ENCODE results near the gene ZC3H13.

DNA sequence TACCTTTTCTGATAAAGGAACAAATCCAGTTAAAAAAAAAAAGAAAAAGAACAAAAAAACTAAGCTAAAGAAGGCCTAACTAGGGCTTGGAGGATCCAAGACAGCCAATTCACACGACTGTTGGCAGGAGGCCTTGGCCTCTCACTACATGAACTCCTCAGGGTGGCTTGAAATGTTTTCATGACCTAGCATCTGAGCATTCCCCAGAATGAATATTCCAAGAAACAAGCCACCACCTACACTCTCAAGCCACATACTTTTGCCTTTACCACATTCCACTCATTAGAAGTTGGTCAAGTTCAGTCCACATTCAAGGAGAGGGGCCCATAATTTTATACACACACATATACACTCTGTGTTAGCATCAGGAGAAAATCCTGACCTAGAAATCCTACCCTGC is 103.4 kb downstream of the ZC3H13 start:
- TF ChIP-seq SP1 (IDR thresholded peaks at IDR 0.05; ENCODE audit: low read depth, low read length) (no peak), SUZ12 (IDR thresholded peaks at IDR 0.05; ENCODE audit: low read length) (no peak), EGR1 (IDR thresholded peaks at IDR 0.05; ENCODE audit: borderline replicate concordance, low read depth, low read length) (no peak), SP4 (IDR thresholded peaks at IDR 0.05; ENCODE audit: low read length) (no peak), TAF1 (IDR thresholded peaks at IDR 0.05; ENCODE audit: low read depth, low read length) (no peak), EZH2 (IDR thresholded peaks at IDR 0.05; ENCODE audit: low read depth, low read length, severe bottlenecking) (no peak), SIN3A (conservative IDR thresholded peaks at IDR 0.05 in 1 of 2, IDR thresholded peaks at IDR 0.05 in 1 of 2; ENCODE audit: low read depth in 1 of 2, low read length in 2 of 2) (no peak), SRF (IDR thresholded peaks at IDR 0.05; ENCODE audit: low read depth, low read length) (no peak), CHD1 (IDR thresholded peaks at IDR 0.05; ENCODE audit: low read depth, low read length) (no peak), YY1 (IDR thresholded peaks at IDR 0.05; ENCODE audit: low read depth, low read length) (no peak)
- TF ChIP-seq, protein P1, sequence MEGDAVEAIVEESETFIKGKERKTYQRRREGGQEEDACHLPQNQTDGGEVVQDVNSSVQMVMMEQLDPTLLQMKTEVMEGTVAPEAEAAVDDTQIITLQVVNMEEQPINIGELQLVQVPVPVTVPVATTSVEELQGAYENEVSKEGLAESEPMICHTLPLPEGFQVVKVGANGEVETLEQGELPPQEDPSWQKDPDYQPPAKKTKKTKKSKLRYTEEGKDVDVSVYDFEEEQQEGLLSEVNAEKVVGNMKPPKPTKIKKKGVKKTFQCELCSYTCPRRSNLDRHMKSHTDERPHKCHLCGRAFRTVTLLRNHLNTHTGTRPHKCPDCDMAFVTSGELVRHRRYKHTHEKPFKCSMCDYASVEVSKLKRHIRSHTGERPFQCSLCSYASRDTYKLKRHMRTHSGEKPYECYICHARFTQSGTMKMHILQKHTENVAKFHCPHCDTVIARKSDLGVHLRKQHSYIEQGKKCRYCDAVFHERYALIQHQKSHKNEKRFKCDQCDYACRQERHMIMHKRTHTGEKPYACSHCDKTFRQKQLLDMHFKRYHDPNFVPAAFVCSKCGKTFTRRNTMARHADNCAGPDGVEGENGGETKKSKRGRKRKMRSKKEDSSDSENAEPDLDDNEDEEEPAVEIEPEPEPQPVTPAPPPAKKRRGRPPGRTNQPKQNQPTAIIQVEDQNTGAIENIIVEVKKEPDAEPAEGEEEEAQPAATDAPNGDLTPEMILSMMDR (IDR thresholded peaks at IDR 0.05; ENCODE audit: control extremely low read depth in 1 of 3, insufficient read depth in 1 of 3, low read depth in 1 of 3, low read length in 3 of 3) = no peak

Measured in H1 (cell line).